ENCODE results near the gene DRD3.

DNA sequence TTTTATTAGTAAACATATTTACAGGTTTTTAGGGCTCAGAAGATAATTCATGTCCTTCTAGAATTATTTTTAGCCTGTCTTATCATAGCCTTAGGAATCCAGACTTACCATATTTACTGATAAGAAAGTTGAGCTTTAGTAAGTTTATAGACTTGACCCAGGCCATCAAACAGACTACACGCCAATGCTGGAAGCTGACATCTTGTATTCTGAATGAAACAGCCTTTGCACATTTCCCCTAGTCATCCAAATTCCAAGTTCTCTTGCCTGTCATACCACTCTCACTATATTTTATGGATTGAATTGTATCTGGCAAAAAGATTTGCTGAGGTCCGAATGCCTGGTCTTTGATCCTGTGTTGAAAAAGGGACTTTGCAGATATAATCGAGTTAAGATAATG lies 58.6 kb downstream of the DRD3 start:
- TF ChIP-seq CTCF (IDR thresholded peaks at IDR 0.05; ENCODE audit: low read depth, low read length, poor library complexity, severe bottlenecking) (no peak), EZH2phosphoT487 (IDR thresholded peaks at IDR 0.05; ENCODE audit: borderline replicate concordance, low read length) (no peak)

Data from DOHH2 (cell line).